Esophagus squamous epithelium (tissue), 5 donors: ENCODE measurements around the gene PIK3C2G. TPM values are rescaled to one million over a fixed set of nuclear protein-coding genes. Genes with fewer than 3 reads are reported as not detected.

Experiments
- DNase-seq: peaks from one replicate; lab custom pipeline; 2025; lab: John Stamatoyannopoulos, UW
- H3K27ac ChIP-seq, 4 donors: fragments of 200-600 bp; sonication (generic); one replicate each; pipeline ENCODE4 v1.5.1; 2016 to 2019; ENCODE audit warnings: mild to moderate bottlenecking in 1 of 4
- H3K27me3 ChIP-seq, 4 donors: fragments of 200-600 bp; sonication (generic); 1 replicate in 3 of 4; 2 replicates in 1 of 4; pipeline versions ENCODE4 v1.5.1 to v1.6.0; 2017 to 2021; ENCODE audit warnings: antibody characterized with exemption in 1 of 4
- H3K36me3 ChIP-seq, 3 donors: fragments of 200-600 bp; sonication (generic); one replicate each; pipeline ENCODE4 v1.5.1; 2016 to 2019
- H3K4me1 ChIP-seq, 3 donors: fragments of 200-600 bp; sonication (generic); one replicate each; pipeline ENCODE4 v1.5.1; 2017 to 2019
- H3K4me3 ChIP-seq, 4 donors: fragments of 200-600 bp; sonication (generic); 1 replicate in 3 of 4; 2 replicates in 1 of 4; pipeline ENCODE4 v1.5.1; 2016 to 2019; ENCODE audit warnings: mild to moderate bottlenecking in 2 of 4, moderate library complexity in 1 of 4
- H3K9me3 ChIP-seq, 3 donors: fragments of 200-600 bp; sonication (generic); one replicate each; pipeline ENCODE4 v1.5.1; 2016 to 2019
- CTCF ChIP-seq, 6 experiments: fragments of 450-650 bp in 4 of 6; fragments of 200-600 bp in 2 of 6; sonication (generic) in 2 of 6; IDR thresholded peaks; one replicate each; pipeline ENCODE4 v1.5.1; 2016 to 2019; ENCODE audit warnings: antibody characterized with exemption in 6 of 6, mild to moderate bottlenecking in 4 of 6, moderate library complexity in 4 of 6
- POLR2A ChIP-seq, 4 donors: fragments of 450-650 bp; IDR thresholded peaks; one replicate each; pipeline ENCODE4 v1.6.1; 2017; ENCODE audit warnings: antibody characterized with exemption in 4 of 4, mild to moderate bottlenecking in 4 of 4, moderate library complexity in 3 of 4
- WGBS, 2 donors: methylation state at CpG; one replicate each; pipeline ENCODE4 v1.1.5; 2018; 5-methylcytosine and 5-hydroxymethylcytosine counted together
- intact Hi-C: fragments of 100-400 bp; cut with DNase I; formaldehyde crosslinking; loops from one replicate; pipeline ENCODE4 v1.15.0; 2022
- total RNA-seq, 4 donors: library from RNA; depleted of rRNA; stranded (reverse); fragments of >200 nt; gene quantifications; one replicate each; pipeline ENCODE4 v1.1.0, GENCODE V29; 2016
- donor health status: DM: yes; HTN: yes; CAD: no.

Gene PIK3C2G, protein sequence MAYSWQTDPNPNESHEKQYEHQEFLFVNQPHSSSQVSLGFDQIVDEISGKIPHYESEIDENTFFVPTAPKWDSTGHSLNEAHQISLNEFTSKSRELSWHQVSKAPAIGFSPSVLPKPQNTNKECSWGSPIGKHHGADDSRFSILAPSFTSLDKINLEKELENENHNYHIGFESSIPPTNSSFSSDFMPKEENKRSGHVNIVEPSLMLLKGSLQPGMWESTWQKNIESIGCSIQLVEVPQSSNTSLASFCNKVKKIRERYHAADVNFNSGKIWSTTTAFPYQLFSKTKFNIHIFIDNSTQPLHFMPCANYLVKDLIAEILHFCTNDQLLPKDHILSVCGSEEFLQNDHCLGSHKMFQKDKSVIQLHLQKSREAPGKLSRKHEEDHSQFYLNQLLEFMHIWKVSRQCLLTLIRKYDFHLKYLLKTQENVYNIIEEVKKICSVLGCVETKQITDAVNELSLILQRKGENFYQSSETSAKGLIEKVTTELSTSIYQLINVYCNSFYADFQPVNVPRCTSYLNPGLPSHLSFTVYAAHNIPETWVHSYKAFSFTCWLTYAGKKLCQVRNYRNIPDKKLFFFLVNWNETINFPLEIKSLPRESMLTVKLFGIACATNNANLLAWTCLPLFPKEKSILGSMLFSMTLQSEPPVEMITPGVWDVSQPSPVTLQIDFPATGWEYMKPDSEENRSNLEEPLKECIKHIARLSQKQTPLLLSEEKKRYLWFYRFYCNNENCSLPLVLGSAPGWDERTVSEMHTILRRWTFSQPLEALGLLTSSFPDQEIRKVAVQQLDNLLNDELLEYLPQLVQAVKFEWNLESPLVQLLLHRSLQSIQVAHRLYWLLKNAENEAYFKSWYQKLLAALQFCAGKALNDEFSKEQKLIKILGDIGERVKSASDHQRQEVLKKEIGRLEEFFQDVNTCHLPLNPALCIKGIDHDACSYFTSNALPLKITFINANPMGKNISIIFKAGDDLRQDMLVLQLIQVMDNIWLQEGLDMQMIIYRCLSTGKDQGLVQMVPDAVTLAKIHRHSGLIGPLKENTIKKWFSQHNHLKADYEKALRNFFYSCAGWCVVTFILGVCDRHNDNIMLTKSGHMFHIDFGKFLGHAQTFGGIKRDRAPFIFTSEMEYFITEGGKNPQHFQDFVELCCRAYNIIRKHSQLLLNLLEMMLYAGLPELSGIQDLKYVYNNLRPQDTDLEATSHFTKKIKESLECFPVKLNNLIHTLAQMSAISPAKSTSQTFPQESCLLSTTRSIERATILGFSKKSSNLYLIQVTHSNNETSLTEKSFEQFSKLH (N-terminal part only)
- 10 to 100 TPM in 2 of 4 donors, 1 to 10 TPM in 2; 3.5 to 12.6 (median 7.2) TPM for total RNA-seq

- intact Hi-C loops: no loop called here
Measured at GRCh38 chr12:18261273-18261672, at the start of gene PIK3C2G. PIK3C2G (plus strand) TSS chr12:18261518; CDS start chr12:18282082, 20,564 bp downstream.

DNA sequence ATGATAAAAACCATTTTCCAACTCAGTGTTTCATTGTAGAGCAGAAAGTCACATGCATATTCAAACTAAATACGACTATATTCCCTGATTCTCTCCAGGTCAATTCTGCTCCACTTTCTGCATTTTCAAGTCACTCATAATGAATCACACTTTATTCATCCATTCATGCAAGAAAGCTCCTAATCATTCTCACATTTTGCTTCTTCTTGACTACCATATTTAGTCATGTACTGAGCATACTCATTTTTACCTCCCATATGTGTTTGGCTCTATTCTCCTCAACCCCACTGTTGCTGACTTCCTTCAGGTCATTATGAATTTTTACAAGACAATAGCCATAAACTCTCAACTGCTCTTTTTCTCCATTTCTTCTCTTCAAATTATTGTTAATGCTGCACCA, 43.4 kb upstream of the PIK3C2G start:
- TF ChIP-seq POLR2A (IDR thresholded peaks at IDR 0.05) (no peak), CTCF (IDR thresholded peaks at IDR 0.05) (no peak)
- no peaks in the 10 kb centered on the region for H3K4me1 ChIP-seq
- intact Hi-C loops: no loop called here
- no peak for DNase-seq
- no peak overlapping the region for H3K4me3 ChIP-seq
- no peak overlapping the region for H3K27ac ChIP-seq
- H3K36me3 ChIP-seq: no peaks in the 10 kb centered on the region
- 67 to 72% methylated on average over 1 of the region's 1 CpG for WGBS, 2 donors
- no peaks in the 10 kb centered on the region for H3K27me3 ChIP-seq
- no peaks in the 10 kb centered on the region for H3K9me3 ChIP-seq

More at GRCh38 chr12:18261273-18261672, at the start of gene PIK3C2G:
- Histone ChIP-seq H3K4me1 (peaks cover 0 to 30% (median 0%) of the 10 kb centered on the region in 3 donors), H3K9me3 (no peaks in the 10 kb centered on the region), H3K4me3 (peak within 1 kb of the TSS; percentile 21 to 50 (median 43)), H3K27ac (peak within 1 kb of the TSS; percentile 57 to 90 (median 84)), H3K27me3 (no peaks in the 10 kb centered on the region), H3K36me3 (no peaks in the 10 kb centered on the region)
- TF ChIP-seq POLR2A (IDR thresholded peaks at IDR 0.05): peak in 1 of 4 donors; percentile 33
- no peak for TF ChIP-seq CTCF (IDR thresholded peaks at IDR 0.05)
- DNase-seq: no peak
- WGBS, 2 donors: 44 to 50% methylated on average over 7 of the region's 7 CpGs

- H3K9me3 ChIP-seq: no peaks in the 10 kb centered on the region
- intact Hi-C loops: no loop called here
- 52 to 53% methylated on average over 4 of the region's 4 CpGs for WGBS, 2 donors
Measured at GRCh38 chr12:18221726-18222125, 39.6 kb upstream of the PIK3C2G start.

DNA sequence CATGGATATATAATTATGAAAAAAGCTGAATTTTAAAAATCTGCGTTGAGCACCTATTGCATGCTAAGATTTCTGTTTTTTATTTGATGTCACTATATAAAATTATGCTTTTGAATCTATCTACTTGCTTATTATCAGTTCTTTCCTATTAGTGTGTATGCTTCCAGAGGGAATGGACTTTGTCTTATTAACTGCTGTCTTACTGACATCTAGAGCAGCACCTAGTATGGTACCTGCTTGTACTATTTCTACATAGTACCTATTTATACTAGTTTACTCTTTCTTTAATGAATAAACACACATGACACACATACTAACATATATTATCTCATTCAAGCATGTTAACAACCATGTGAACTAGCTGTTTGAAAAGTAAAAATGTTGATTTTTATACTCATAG, 38.6 kb upstream of the PIK3C2G start:
- intact Hi-C loops: no loop called here
- Histone ChIP-seq H3K27ac (no peak overlapping the region), H3K4me3 (no peak overlapping the region), H3K36me3 (no peaks in the 10 kb centered on the region), H3K27me3 (no peaks in the 10 kb centered on the region), H3K9me3 (no peaks in the 10 kb centered on the region), H3K4me1 (no peaks in the 10 kb centered on the region)
- no peak for DNase-seq
- TF ChIP-seq POLR2A (IDR thresholded peaks at IDR 0.05) (no peak), CTCF (IDR thresholded peaks at IDR 0.05) (no peak)
- WGBS, 2 donors: 90 to 95% methylated on average over 1 of the region's 1 CpG

More at GRCh38 chr12:18221726-18222125, 39.6 kb upstream of the PIK3C2G start:
- H3K27ac ChIP-seq: no peak overlapping the region
- H3K4me1 ChIP-seq: no peaks in the 10 kb centered on the region
- TF ChIP-seq CTCF (IDR thresholded peaks at IDR 0.05) (no peak), POLR2A (IDR thresholded peaks at IDR 0.05) (no peak)
- no peak for DNase-seq
- H3K4me3 ChIP-seq: no peak overlapping the region
- H3K27me3 ChIP-seq: no peaks in the 10 kb centered on the region
- H3K36me3 ChIP-seq: no peaks in the 10 kb centered on the region
